WTC11 (cell line): ENCODE results near the gene C20orf144. TPM values are rescaled to one million over a fixed set of nuclear protein-coding genes. Genes with fewer than 3 reads are reported as not detected.

ENCODE experiments used
- ATAC-seq: fragments of 200-7000 bp; cut with Tn5 transposase; 2 replicates; pipeline ENCODE4 v1.10.0; 2021; ENCODE audit warnings: mild to moderate bottlenecking, moderate library complexity
- CTCF ChIA-PET: fragments of 300-600 bp; sonication (Branson Sonifier 250); formaldehyde crosslinking; loops from one replicate; lab custom pipeline; 2021; ENCODE audit warnings: antibody characterized with exemption; lab: Charles Lee
- POLR2A ChIA-PET: fragments of 350-600 bp; sonication (Branson Sonifier 250); formaldehyde crosslinking; loops from one replicate; lab custom pipeline; 2021; ENCODE audit warnings: antibody characterized with exemption; lab: Charles Lee
- DNase-seq: peaks from one replicate; pipeline ENCODE4 v3.0.0; 2021; ENCODE audit warnings: low spot score
- H3K27ac Mint-ChIP-seq: 2 replicates; pipeline ENCODE4 v1.8.0; 2021; ENCODE audit warnings: mixed read lengths
- H3K27me3 Mint-ChIP-seq: 2 replicates; pipeline ENCODE4 v1.8.0; 2021; ENCODE audit warnings: low read depth, mild to moderate bottlenecking, moderate library complexity, mixed read lengths
- H3K36me3 Mint-ChIP-seq: 2 replicates; pipeline ENCODE4 v1.8.0; 2021; ENCODE audit warnings: mixed read lengths
- H3K4me1 Mint-ChIP-seq: 2 replicates; pipeline ENCODE4 v1.8.0; 2022; ENCODE audit warnings: mixed read lengths
- H3K4me3 Mint-ChIP-seq: 2 replicates; pipeline ENCODE4 v1.8.0; 2021; ENCODE audit warnings: mild to moderate bottlenecking, moderate library complexity, mixed read lengths
- H3K9me3 Mint-ChIP-seq: 2 replicates; pipeline ENCODE4 v1.8.0; 2021; ENCODE audit warnings: mixed read lengths
- ARID4B ChIP-seq: sonication (generic); formaldehyde crosslinking; IDR thresholded peaks from 2 replicates; pipeline ENCODE4 v1.8.0; 2023; ENCODE audit warnings: missing genetic modification reagents, mild to moderate bottlenecking, borderline replicate concordance
- ATF2 ChIP-seq: sonication (generic); formaldehyde crosslinking; IDR thresholded peaks from 2 replicates; pipeline ENCODE4 v1.8.1; 2022; ENCODE audit warnings: low read depth, missing genetic modification reagents, borderline replicate concordance
- CTCF ChIP-seq: fragments of 200-600 bp; IDR thresholded peaks from 2 replicates; pipeline ENCODE4 v1.8.0; 2022; ENCODE audit warnings: antibody characterized with exemption
- EMX1 ChIP-seq: fragments of 250-450 bp; sonication (Bioruptor Pico); IDR thresholded peaks from 2 replicates; pipeline ENCODE4 v1.8.0; 2021; ENCODE audit warnings: mild to moderate bottlenecking
- ESRRA ChIP-seq: sonication (generic); formaldehyde crosslinking; IDR thresholded peaks from 2 replicates; pipeline ENCODE4 v1.8.1; 2022; ENCODE audit warnings: mild to moderate bottlenecking, missing genetic modification reagents, borderline replicate concordance
- FOXJ3 ChIP-seq: sonication (generic); formaldehyde crosslinking; IDR thresholded peaks from 2 replicates; pipeline ENCODE4 v1.9.0; 2021; ENCODE audit warnings: missing genetic modification reagents, mild to moderate bottlenecking, borderline replicate concordance
- GABPB1 ChIP-seq: sonication (generic); formaldehyde crosslinking; IDR thresholded peaks from 2 replicates; pipeline ENCODE4 v1.8.1; 2023; ENCODE audit warnings: mild to moderate bottlenecking, missing genetic modification reagents
- JUN ChIP-seq: sonication (generic); formaldehyde crosslinking; IDR thresholded peaks from 2 replicates; pipeline ENCODE4 v1.8.0; 2023; ENCODE audit warnings: mild to moderate bottlenecking, missing genetic modification reagents
- NFYB ChIP-seq: sonication (generic); formaldehyde crosslinking; conservative IDR thresholded peaks from 2 replicates; pipeline ENCODE4 v1.8.0; 2022; ENCODE audit warnings: low read depth, missing genetic modification reagents
- PRRX2 ChIP-seq: fragments of 250-450 bp; sonication (Bioruptor Pico); IDR thresholded peaks from 2 replicates; pipeline ENCODE4 v1.8.0; 2021; ENCODE audit warnings: mild to moderate bottlenecking
- SMAD4 ChIP-seq: sonication (generic); formaldehyde crosslinking; IDR thresholded peaks from 2 replicates; pipeline ENCODE4 v1.8.0; 2022; ENCODE audit warnings: mild to moderate bottlenecking, missing genetic modification reagents
- SOX15 ChIP-seq: fragments of 250-450 bp; sonication (Bioruptor Pico); IDR thresholded peaks from 2 replicates; pipeline ENCODE4 v1.9.0; 2021; ENCODE audit warnings: mild to moderate bottlenecking
- SP1 ChIP-seq: sonication (generic); formaldehyde crosslinking; conservative IDR thresholded peaks from 2 replicates; pipeline ENCODE4 v1.8.1; 2022; ENCODE audit warnings: missing genetic modification reagents
- ZNF138 ChIP-seq: sonication (generic); formaldehyde crosslinking; conservative IDR thresholded peaks from 2 replicates; pipeline ENCODE4 v1.8.1; 2022; ENCODE audit warnings: mild to moderate bottlenecking, moderate library complexity, missing genetic modification reagents
- ZNF263 ChIP-seq: sonication (generic); formaldehyde crosslinking; IDR thresholded peaks from 2 replicates; pipeline ENCODE4 v1.8.1; 2022; ENCODE audit warnings: low read depth, mild to moderate bottlenecking, moderate library complexity, missing genetic modification reagents
- ZNF317 ChIP-seq: sonication (generic); formaldehyde crosslinking; IDR thresholded peaks from 2 replicates; pipeline ENCODE4 v1.8.1; 2023; ENCODE audit warnings: low read depth, mild to moderate bottlenecking, moderate library complexity, missing genetic modification reagents, borderline replicate concordance
- ZNF423 ChIP-seq: fragments of 250-450 bp; sonication (Bioruptor Pico); IDR thresholded peaks from 2 replicates; pipeline ENCODE4 v2.1.2; 2022; ENCODE audit warnings: mild to moderate bottlenecking, moderate library complexity
- total RNA-seq: library from RNA; stranded (reverse); gene quantifications from 3 replicates; pipeline ENCODE4 v1.2.3, GENCODE V29; 2021
- TF ChIP-seq, protein P1 (sequence below): sonication (generic); formaldehyde crosslinking; IDR thresholded peaks from 2 replicates; pipeline ENCODE4 v1.8.1; 2023; ENCODE audit warnings: mild to moderate bottlenecking, missing genetic modification reagents, moderate library complexity
- TF ChIP-seq, protein P2 (sequence below): sonication (generic); formaldehyde crosslinking; IDR thresholded peaks from 2 replicates; pipeline ENCODE4 v1.8.0; 2023; ENCODE audit warnings: missing genetic modification reagents
- TF ChIP-seq, protein P3 (sequence below): sonication (generic); formaldehyde crosslinking; conservative IDR thresholded peaks from 2 replicates; pipeline ENCODE4 v1.8.1; 2022; ENCODE audit warnings: mild to moderate bottlenecking, missing genetic modification reagents
- TF ChIP-seq, protein P4 (sequence below): sonication (generic); formaldehyde crosslinking; IDR thresholded peaks from 2 replicates; pipeline ENCODE4 v1.8.1; 2023; ENCODE audit warnings: mild to moderate bottlenecking, moderate library complexity, missing genetic modification reagents

The C20orf144 gene
- total RNA-seq, 1 experiment from 2014 or later = 0.09 TPM

DNA sequence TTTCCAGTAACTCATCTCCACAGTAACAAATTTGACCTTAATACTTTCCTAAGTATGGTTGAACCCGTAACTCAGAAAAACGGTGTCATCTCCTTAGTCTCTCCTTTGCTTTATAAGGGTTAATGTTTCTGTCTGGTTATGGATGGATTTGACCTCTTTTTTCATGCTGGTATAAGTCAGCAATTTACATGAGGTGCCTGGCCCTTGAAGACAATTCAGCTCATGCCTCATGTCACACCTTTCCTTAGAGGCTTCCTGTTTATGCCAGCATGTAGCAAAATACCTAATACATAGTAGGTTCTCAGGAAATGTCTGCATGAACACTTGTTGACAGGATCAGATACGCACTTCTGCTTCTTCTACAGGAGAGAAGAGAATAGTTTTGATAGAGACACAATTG lies 37.7 kb upstream of the C20orf144 start:
- Mint-ChIP-seq H3K4me1 (no peaks in the 10 kb centered on the region), H3K4me3 (no peak overlapping the region), H3K27ac (no peak overlapping the region), H3K9me3 (no peaks in the 10 kb centered on the region), H3K36me3 (peaks cover 36% of the 10 kb centered on the region), H3K27me3 (no peaks in the 10 kb centered on the region)
- TF ChIP-seq, protein P1, sequence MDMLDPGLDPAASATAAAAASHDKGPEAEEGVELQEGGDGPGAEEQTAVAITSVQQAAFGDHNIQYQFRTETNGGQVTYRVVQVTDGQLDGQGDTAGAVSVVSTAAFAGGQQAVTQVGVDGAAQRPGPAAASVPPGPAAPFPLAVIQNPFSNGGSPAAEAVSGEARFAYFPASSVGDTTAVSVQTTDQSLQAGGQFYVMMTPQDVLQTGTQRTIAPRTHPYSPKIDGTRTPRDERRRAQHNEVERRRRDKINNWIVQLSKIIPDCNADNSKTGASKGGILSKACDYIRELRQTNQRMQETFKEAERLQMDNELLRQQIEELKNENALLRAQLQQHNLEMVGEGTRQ (CRISPR knock-in tag) = no peak
- no peak for TF ChIP-seq ZNF263
- TF ChIP-seq ZNF317 = no peak
- TF ChIP-seq ARID4B (CRISPR knock-in tag) = no peak
- TF ChIP-seq FOXJ3 (CRISPR knock-in tag) = no peak
- TF ChIP-seq, protein P2, sequence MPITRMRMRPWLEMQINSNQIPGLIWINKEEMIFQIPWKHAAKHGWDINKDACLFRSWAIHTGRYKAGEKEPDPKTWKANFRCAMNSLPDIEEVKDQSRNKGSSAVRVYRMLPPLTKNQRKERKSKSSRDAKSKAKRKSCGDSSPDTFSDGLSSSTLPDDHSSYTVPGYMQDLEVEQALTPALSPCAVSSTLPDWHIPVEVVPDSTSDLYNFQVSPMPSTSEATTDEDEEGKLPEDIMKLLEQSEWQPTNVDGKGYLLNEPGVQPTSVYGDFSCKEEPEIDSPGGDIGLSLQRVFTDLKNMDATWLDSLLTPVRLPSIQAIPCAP (CRISPR knock-in tag) = no peak
- no peak for TF ChIP-seq JUN
- TF ChIP-seq ESRRA (CRISPR knock-in tag) = no peak
- no peak for TF ChIP-seq ATF2 (CRISPR knock-in tag)
- TF ChIP-seq SMAD4 (CRISPR knock-in tag) = no peak
- no peak for TF ChIP-seq SOX15 (CRISPR knock-in tag)
- DNase-seq = no peak
- ChIA-PET POLR2A (no interaction called here), CTCF (no interaction called here)
- ATAC-seq = no peak

GRCh38 chr20:33626190-33626589 lies 35.9 kb upstream of the C20orf144 start:
- ATAC-seq (no peak), DNase-seq (no peak)
- TF ChIP-seq NFYB (CRISPR knock-in tag) (no peak), SP1 (CRISPR knock-in tag) (no peak), CTCF (no peak), ZNF423 (CRISPR knock-in tag) (no peak), ZNF138 (CRISPR knock-in tag) (no peak), ARID4B (CRISPR knock-in tag) (no peak), GABPB1 (CRISPR knock-in tag) (no peak), PRRX2 (CRISPR knock-in tag) (no peak), EMX1 (CRISPR knock-in tag) (no peak)
- TF ChIP-seq, protein P3, sequence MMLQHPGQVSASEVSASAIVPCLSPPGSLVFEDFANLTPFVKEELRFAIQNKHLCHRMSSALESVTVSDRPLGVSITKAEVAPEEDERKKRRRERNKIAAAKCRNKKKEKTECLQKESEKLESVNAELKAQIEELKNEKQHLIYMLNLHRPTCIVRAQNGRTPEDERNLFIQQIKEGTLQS = no peak
- TF ChIP-seq, protein P4, sequence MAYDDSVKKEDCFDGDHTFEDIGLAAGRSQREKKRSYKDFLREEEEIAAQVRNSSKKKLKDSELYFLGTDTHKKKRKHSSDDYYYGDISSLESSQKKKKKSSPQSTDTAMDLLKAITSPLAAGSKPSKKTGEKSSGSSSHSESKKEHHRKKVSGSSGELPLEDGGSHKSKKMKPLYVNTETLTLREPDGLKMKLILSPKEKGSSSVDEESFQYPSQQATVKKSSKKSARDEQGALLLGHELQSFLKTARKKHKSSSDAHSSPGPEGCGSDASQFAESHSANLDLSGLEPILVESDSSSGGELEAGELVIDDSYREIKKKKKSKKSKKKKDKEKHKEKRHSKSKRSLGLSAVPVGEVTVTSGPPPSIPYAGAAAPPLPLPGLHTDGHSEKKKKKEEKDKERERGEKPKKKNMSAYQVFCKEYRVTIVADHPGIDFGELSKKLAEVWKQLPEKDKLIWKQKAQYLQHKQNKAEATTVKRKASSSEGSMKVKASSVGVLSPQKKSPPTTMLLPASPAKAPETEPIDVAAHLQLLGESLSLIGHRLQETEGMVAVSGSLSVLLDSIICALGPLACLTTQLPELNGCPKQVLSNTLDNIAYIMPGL (CRISPR knock-in tag) = no peak
- no peak overlapping the region for H3K4me3 Mint-ChIP-seq
- ChIA-PET POLR2A (no interaction called here), CTCF (interaction anchor here (2.1 kb wide), 1 partner anchor 27 kb away, joined by 5 read pairs; no protein-coding TSS in a partner anchor)
- peaks cover 46% of the 10 kb centered on the region for H3K36me3 Mint-ChIP-seq
- H3K9me3 Mint-ChIP-seq = no peaks in the 10 kb centered on the region
- no peaks in the 10 kb centered on the region for H3K27me3 Mint-ChIP-seq
- no peaks in the 10 kb centered on the region for H3K4me1 Mint-ChIP-seq
- no peak overlapping the region for H3K27ac Mint-ChIP-seq
